ENCODE measurements around the gene DGKH.

The DGKH gene

GRCh38 chr13:42255886-42256285 is 207.4 kb downstream of the DGKH start:
- Histone ChIP-seq H3K4me3 (ENCODE audit: low read length, poor library complexity, severe bottlenecking) (no peak overlapping the region), H3K36me3 (ENCODE audit: insufficient read depth, low read length) (no peaks in the 10 kb centered on the region), H2AFZ (ENCODE audit: low read length) (peak overlapping the region; percentile 37), H4K20me1 (ENCODE audit: insufficient read depth, low read length, poor library complexity, severe bottlenecking) (no peaks in the 10 kb centered on the region), H3K9me3 (ENCODE audit: insufficient read depth, low read depth, low read length) (no peaks in the 10 kb centered on the region; the same call in 1 of the 2 replicates), H3K9ac (ENCODE audit: low read depth, low read length, poor library complexity, severe bottlenecking) (no peak overlapping the region), H3K4me1 (ENCODE audit: insufficient read depth, low read length, poor library complexity, severe bottlenecking) (peaks cover 3% of the 10 kb centered on the region), H3K79me2 (ENCODE audit: insufficient read depth, low read length) (no peaks in the 10 kb centered on the region), H3K4me2 (ENCODE audit: low read depth, low read length, poor library complexity, severe bottlenecking) (no peak overlapping the region), H3K9me2 (replicated peaks; ENCODE audit: low read depth, low read length) (no peaks in the 10 kb centered on the region), H3F3A (ENCODE audit: low read depth) (no peaks in the 10 kb centered on the region), H3K27me3 (ENCODE audit: insufficient read depth, low read length, poor library complexity, severe bottlenecking) (no peaks in the 10 kb centered on the region)
- TF ChIP-seq EZH2phosphoT487 (IDR thresholded peaks at IDR 0.05; ENCODE audit: borderline replicate concordance): no peak
- no peak for TF ChIP-seq CTCF (conservative IDR thresholded peaks at IDR 0.05; ENCODE audit: low read length)

GRCh38 chr13:42258747-42259146 is 210.3 kb downstream of the DGKH start:
- Histone ChIP-seq H3K4me3 (ENCODE audit: low read length, poor library complexity, severe bottlenecking) (no peak overlapping the region), H3K9me3 (ENCODE audit: insufficient read depth, low read depth, low read length) (no peaks in the 10 kb centered on the region; the same call in 1 of the 2 replicates), H3K79me2 (ENCODE audit: insufficient read depth, low read length) (no peaks in the 10 kb centered on the region), H4K20me1 (ENCODE audit: insufficient read depth, low read length, poor library complexity, severe bottlenecking) (no peaks in the 10 kb centered on the region), H3K4me1 (ENCODE audit: insufficient read depth, low read length, poor library complexity, severe bottlenecking) (no peaks in the 10 kb centered on the region), H2AFZ (ENCODE audit: low read length) (0 out of 2 replicates have a peak overlapping the region, but pooled peaks have one; percentile 32), H3K36me3 (ENCODE audit: insufficient read depth, low read length) (no peaks in the 10 kb centered on the region), H3K4me2 (ENCODE audit: low read depth, low read length, poor library complexity, severe bottlenecking) (no peak overlapping the region), H3K27me3 (ENCODE audit: insufficient read depth, low read length, poor library complexity, severe bottlenecking) (no peaks in the 10 kb centered on the region), H3K9me2 (replicated peaks; ENCODE audit: low read depth, low read length) (no peaks in the 10 kb centered on the region), H3K9ac (ENCODE audit: low read depth, low read length, poor library complexity, severe bottlenecking) (no peak overlapping the region), H3F3A (ENCODE audit: low read depth) (no peaks in the 10 kb centered on the region)
- no peak for TF ChIP-seq EZH2phosphoT487 (IDR thresholded peaks at IDR 0.05; ENCODE audit: borderline replicate concordance)
- no peak for TF ChIP-seq CTCF (conservative IDR thresholded peaks at IDR 0.05; ENCODE audit: low read length)

DNA sequence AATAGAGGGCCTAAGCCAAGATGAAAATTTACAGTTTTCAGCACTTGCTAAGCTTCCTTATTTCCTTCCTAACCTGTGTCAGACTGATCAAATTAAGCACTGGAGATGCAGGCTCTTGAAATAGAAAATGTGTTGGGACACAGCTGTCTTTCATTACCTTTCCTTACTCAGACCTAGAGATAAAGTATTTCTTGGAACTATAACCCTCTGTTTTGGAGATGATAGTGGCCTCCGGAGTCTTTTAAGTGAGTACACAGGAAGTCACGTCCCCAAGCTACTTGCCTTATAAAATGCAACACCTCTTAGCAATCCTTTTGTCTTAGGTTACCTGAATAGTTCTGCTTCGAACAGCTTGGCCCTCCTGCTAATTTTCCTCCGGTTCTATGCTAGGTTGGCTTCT is 211.1 kb downstream of the DGKH start:
- Histone ChIP-seq H3K4me1 (ENCODE audit: insufficient read depth, low read length, poor library complexity, severe bottlenecking) (no peaks in the 10 kb centered on the region), H3K36me3 (ENCODE audit: insufficient read depth, low read length) (no peaks in the 10 kb centered on the region), H3F3A (ENCODE audit: low read depth) (no peaks in the 10 kb centered on the region), H3K9me3 (ENCODE audit: insufficient read depth, low read depth, low read length) (no peaks in the 10 kb centered on the region; the same call in 1 of the 2 replicates), H3K9ac (ENCODE audit: low read depth, low read length, poor library complexity, severe bottlenecking) (no peak overlapping the region), H4K20me1 (ENCODE audit: insufficient read depth, low read length, poor library complexity, severe bottlenecking) (no peaks in the 10 kb centered on the region), H3K79me2 (ENCODE audit: insufficient read depth, low read length) (no peaks in the 10 kb centered on the region), H3K9me2 (replicated peaks; ENCODE audit: low read depth, low read length) (no peaks in the 10 kb centered on the region), H3K27me3 (ENCODE audit: insufficient read depth, low read length, poor library complexity, severe bottlenecking) (no peaks in the 10 kb centered on the region), H2AFZ (ENCODE audit: low read length) (peak overlapping the region; percentile 57), H3K4me2 (ENCODE audit: low read depth, low read length, poor library complexity, severe bottlenecking) (no peak overlapping the region), H3K4me3 (ENCODE audit: low read length, poor library complexity, severe bottlenecking) (no peak overlapping the region)
- no peak for TF ChIP-seq CTCF (conservative IDR thresholded peaks at IDR 0.05; ENCODE audit: low read length)
- TF ChIP-seq EZH2phosphoT487 (IDR thresholded peaks at IDR 0.05; ENCODE audit: borderline replicate concordance): no peak
